AG04450 (cell line): ENCODE results near the gene UVRAG. TPM values are rescaled to one million over a fixed set of nuclear protein-coding genes. Genes with fewer than 3 reads are reported as not detected.

Experiments used
- CTCF ChIA-PET: fragments of 300-600, 350-600 bp; formaldehyde crosslinking; extraction: SDS; loops from one replicate; lab custom pipeline; 2022; ENCODE audit warnings: antibody characterized with exemption, inconsistent platforms; lab: Charles Lee
- POLR2A ChIA-PET: fragments of 350-600 bp; formaldehyde crosslinking; extraction: SDS; loops from one replicate; lab custom pipeline; 2021; ENCODE audit warnings: antibody characterized with exemption, inconsistent platforms; lab: Yijun Ruan, JAX
- DNase-seq: peaks from one replicate; pipeline ENCODE4 v3.0.0-alpha.2; 2011; ENCODE audit warnings: low read depth, low spot score
- H3K27ac ChIP-seq: one replicate; pipeline ENCODE4 v1.5.1; 2012; ENCODE audit warnings: low read depth, low read length, control low read depth
- H3K27me3 ChIP-seq: one replicate; pipeline ENCODE4 v1.6.0; 2012; ENCODE audit warnings: low read length; ENCODE audit not compliant: control insufficient read depth, insufficient read depth
- H3K4me3 ChIP-seq: 2 replicates; pipeline ENCODE4 v1.5.1; 2011; ENCODE audit warnings: mild to moderate bottlenecking, low read depth, low read length, control low read depth
- H3K9me3 ChIP-seq: 2 replicates; pipeline ENCODE4 v1.5.1; 2012; ENCODE audit warnings: low read length; ENCODE audit not compliant: control insufficient read depth, insufficient read depth
- polyA plus RNA-seq: library from polyadenylated mRNA; depleted of rRNA; stranded (reverse); fragments of >200 nt; gene quantifications from 2 replicates; pipeline ENCODE4 v1.2.3, GENCODE V29; 2011
- TF ChIP-seq, protein P1 (sequence below): IDR thresholded peaks from 2 replicates; pipeline ENCODE4 v1.5.1; 2011; ENCODE audit warnings: low read depth, low read length, control low read depth, inconsistent platforms

The UVRAG gene
- polyA plus RNA-seq, 1 experiment: 11.6 TPM

DNA sequence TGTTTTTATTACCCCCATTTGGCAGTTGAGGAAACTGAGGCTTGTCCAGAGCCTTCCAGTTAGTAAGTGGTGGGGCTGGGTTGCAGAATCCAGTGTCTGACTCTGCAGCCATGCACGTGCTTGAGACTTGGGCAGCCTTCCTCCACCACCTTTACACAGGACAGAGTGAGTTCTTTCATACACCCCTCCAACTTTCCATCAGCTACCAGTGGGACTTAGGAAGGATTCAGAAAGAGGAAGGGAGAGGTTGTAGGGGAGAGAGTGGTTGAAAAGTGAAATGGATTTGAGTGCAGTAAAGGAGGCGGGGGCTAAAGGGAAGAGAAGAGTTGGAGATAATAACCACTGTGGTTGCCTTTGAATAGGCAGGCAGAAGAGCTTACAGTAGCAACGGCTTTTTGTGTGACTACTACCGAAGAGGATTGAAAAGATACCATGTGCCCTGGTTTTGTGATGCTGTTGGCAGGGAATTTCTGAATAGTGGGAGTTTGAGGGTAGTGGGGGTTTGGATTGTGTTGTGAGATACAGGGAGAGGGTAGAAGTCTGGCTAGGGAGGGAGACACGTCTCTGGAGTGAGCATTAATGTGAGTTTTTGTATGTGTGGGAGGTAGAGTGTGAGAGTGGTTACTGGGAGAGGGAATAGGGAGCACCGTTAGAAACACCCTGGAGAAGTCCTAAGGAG lies 1.7 kb downstream of the UVRAG start:
- no peak for DNase-seq
- no peaks in the 10 kb centered on the region; the same call in 1 of the 2 replicates for H3K9me3 ChIP-seq
- ChIA-PET CTCF (no interaction called here), POLR2A (interaction anchor here (0.6 kb wide), 1 partner anchor 221 kb away, joined by 4 read pairs; no protein-coding TSS in a partner anchor)
- TF ChIP-seq, protein P1, sequence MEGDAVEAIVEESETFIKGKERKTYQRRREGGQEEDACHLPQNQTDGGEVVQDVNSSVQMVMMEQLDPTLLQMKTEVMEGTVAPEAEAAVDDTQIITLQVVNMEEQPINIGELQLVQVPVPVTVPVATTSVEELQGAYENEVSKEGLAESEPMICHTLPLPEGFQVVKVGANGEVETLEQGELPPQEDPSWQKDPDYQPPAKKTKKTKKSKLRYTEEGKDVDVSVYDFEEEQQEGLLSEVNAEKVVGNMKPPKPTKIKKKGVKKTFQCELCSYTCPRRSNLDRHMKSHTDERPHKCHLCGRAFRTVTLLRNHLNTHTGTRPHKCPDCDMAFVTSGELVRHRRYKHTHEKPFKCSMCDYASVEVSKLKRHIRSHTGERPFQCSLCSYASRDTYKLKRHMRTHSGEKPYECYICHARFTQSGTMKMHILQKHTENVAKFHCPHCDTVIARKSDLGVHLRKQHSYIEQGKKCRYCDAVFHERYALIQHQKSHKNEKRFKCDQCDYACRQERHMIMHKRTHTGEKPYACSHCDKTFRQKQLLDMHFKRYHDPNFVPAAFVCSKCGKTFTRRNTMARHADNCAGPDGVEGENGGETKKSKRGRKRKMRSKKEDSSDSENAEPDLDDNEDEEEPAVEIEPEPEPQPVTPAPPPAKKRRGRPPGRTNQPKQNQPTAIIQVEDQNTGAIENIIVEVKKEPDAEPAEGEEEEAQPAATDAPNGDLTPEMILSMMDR: no peak
- H3K4me3 ChIP-seq: peak overlapping the region; percentile 79
- H3K27ac ChIP-seq: no peak overlapping the region
- no peaks in the 10 kb centered on the region for H3K27me3 ChIP-seq

DNA sequence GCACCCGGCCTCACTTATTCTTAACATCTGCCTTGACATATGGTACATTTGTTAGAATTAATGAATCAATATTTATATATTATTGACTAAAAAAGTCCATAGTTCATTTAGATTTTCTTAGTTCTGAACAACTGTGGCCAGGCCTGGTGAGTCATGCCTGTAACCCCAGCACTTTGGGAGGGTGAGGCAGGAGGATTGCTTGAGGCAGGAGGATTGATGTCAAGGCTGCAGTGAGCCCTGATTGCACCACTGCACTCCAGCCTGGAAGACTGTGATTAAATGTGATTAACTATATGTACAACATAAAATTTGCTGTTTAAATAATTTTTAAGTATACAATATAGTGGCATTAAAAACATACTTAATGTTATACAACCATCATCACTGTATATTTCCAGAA lies 5.6 kb downstream of the UVRAG start:
- Histone ChIP-seq H3K4me3 (no peak overlapping the region), H3K27me3 (no peaks in the 10 kb centered on the region), H3K9me3 (no peaks in the 10 kb centered on the region; the same call in 1 of the 2 replicates), H3K27ac (no peak overlapping the region)
- CTCF ChIA-PET: no interaction called here
- TF ChIP-seq, protein P1: no peak
- POLR2A ChIA-PET: no interaction called here
- no peak for DNase-seq

DNA sequence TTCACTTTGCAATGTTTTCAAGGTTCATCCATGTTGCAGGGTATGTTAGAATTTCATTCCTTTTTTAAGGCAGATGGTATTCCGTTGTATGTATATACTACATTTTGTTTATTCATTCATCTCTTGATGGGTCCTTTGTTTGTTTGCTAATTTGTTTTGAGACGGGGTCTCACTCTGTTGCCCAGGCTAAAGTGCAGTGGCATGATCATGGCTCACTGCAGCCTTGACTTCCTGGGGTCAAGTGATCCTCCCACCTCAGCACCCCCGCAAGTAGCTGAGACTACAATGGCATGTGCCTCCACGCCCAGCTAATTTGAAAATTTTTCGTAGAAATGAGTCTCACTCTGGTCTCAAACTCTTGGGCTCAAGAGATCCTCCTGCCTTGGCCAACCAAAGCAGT lies 6.2 kb downstream of the UVRAG start:
- TF ChIP-seq, protein P1: no peak
- H3K9me3 ChIP-seq: no peaks in the 10 kb centered on the region
- H3K27ac ChIP-seq: no peak overlapping the region
- DNase-seq: no peak
- H3K27me3 ChIP-seq: no peaks in the 10 kb centered on the region
- H3K4me3 ChIP-seq: no peak overlapping the region
- ChIA-PET POLR2A (no interaction called here), CTCF (interaction anchor here (0.6 kb wide), 1 partner anchor 12 kb away, joined by 4 read pairs; no protein-coding TSS in a partner anchor)

DNA sequence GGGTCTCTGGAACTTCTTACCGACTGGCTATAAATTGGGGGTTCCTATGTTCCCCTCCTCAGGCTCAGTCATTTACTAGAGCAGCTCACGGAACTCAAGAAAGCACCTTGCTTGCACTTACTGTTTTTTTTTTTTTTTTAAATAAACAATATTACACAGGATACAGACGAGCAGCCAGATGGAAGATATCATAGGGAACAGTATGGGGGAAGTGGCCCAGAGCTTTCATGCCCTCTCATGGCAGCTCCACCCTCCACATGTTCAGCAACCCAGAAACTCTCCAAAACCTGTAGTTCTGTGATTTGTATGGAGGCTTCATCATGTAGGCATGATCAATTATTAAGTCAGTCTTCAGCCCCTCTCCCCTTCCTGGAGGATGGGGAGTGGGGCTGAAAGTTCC lies 7.5 kb downstream of the UVRAG start:
- H3K4me3 ChIP-seq: no peak overlapping the region
- TF ChIP-seq, protein P1: no peak
- POLR2A ChIA-PET: no interaction called here
- no peaks in the 10 kb centered on the region for H3K9me3 ChIP-seq
- no peak overlapping the region for H3K27ac ChIP-seq
- CTCF ChIA-PET: interaction anchor here (0.6 to 1.1 kb wide), 3 partner anchors 46 to 567 kb away, joined by 3 read pairs; no protein-coding TSS in a partner anchor
- H3K27me3 ChIP-seq: no peaks in the 10 kb centered on the region
- DNase-seq: no peak

DNA sequence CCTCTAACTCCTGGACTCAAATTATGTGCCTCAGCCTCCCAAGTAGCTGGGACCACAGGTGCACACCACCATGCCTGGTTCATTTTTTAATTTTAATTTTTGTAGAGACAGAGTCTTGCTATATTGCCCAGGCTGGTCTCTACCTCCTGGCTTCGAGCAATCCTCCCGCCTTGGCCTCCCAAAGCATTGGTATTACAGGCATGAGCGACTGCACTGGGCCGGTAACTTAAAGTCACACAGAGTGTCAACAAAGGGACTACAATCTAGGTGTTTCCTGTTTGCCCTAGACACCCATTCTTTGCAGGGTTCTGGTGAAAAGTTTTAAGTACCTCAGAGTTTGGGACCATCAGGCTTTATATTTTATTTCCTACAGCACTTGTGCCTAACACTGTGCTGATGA lies 8.4 kb downstream of the UVRAG start:
- Histone ChIP-seq H3K27me3 (no peaks in the 10 kb centered on the region), H3K4me3 (no peak overlapping the region), H3K9me3 (no peaks in the 10 kb centered on the region), H3K27ac (no peak overlapping the region)
- no peak for DNase-seq
- TF ChIP-seq, protein P1: no peak
- CTCF ChIA-PET: no interaction called here
- POLR2A ChIA-PET: no interaction called here
